Caco-2 (cell line): Measurements from ENCODE around the gene EPHA1. TPM values are rescaled to one million over a fixed set of nuclear protein-coding genes. Genes with fewer than 3 reads are reported as not detected.

ENCODE experiments used
- BruUV-seq: library from RNA; stranded (reverse); fragments of 400-500 nt; replicated peaks from 2 replicates; lab custom pipeline; 2021; lab: Mats Ljungman, UMichigan
- CTCF ChIA-PET: fragments of 300-600 bp; sonication (Branson Sonifier 250); formaldehyde crosslinking; loops from one replicate; lab custom pipeline; 2022; ENCODE audit warnings: antibody characterized with exemption; lab: Charles Lee
- POLR2A ChIA-PET: fragments of 300-600 bp; sonication (Branson Sonifier 250); formaldehyde crosslinking; loops from one replicate; lab custom pipeline; 2022; ENCODE audit warnings: antibody characterized with exemption; lab: Charles Lee
- DNase-seq, 2 experiments: peaks; one replicate each; pipeline versions ENCODE4 v3.0.0 to v3.0.0-alpha.2; 2020 to 2022
- H3K27me3 ChIP-seq: replicated peaks from 2 replicates; pipeline ENCODE4 v1.6.0; 2011; ENCODE audit warnings: low read length; ENCODE audit not compliant: control insufficient read depth, insufficient read depth
- H3K36me3 ChIP-seq: 2 replicates; pipeline ENCODE4 v1.5.1; 2011; ENCODE audit warnings: low read length; ENCODE audit not compliant: control insufficient read depth, insufficient read depth
- H3K4me1 ChIP-seq: fragments of 250-450 bp; sonication (Bioruptor Pico); 2 replicates; pipeline ENCODE4 v1.5.1; 2020; ENCODE audit warnings: mild to moderate bottlenecking
- H3K4me3 ChIP-seq: 2 replicates; pipeline ENCODE4 v1.5.1; 2011; ENCODE audit warnings: low read depth, mild to moderate bottlenecking, control low read depth, low read length
- H3K9me3 ChIP-seq: fragments of 250-450 bp; sonication (Bioruptor Pico); 2 replicates; pipeline ENCODE4 v1.5.1; 2020; ENCODE audit warnings: mild to moderate bottlenecking, moderate library complexity
- H3K27ac Mint-ChIP-seq: one replicate; pipeline ENCODE4 v1.8.0; 2022; ENCODE audit warnings: mixed read lengths; ENCODE audit not compliant: unreplicated experiment
- H3K27me3 Mint-ChIP-seq: one replicate; pipeline ENCODE4 v1.8.0; 2022; ENCODE audit warnings: mixed read lengths; ENCODE audit not compliant: insufficient read depth, unreplicated experiment
- H3K36me3 Mint-ChIP-seq: one replicate; pipeline ENCODE4 v1.8.0; 2022; ENCODE audit warnings: mild to moderate bottlenecking, mixed read lengths; ENCODE audit not compliant: insufficient read depth, unreplicated experiment
- H3K4me1 Mint-ChIP-seq: one replicate; pipeline ENCODE4 v1.8.0; 2022; ENCODE audit warnings: low read depth, mixed read lengths; ENCODE audit not compliant: unreplicated experiment
- H3K4me3 Mint-ChIP-seq: one replicate; pipeline ENCODE4 v1.8.0; 2022; ENCODE audit warnings: mild to moderate bottlenecking, moderate library complexity, mixed read lengths; ENCODE audit not compliant: unreplicated experiment
- H3K9me3 Mint-ChIP-seq: one replicate; pipeline ENCODE4 v1.8.0; 2022; ENCODE audit warnings: mixed read lengths; ENCODE audit not compliant: unreplicated experiment
- intact Hi-C: fragments of 100-400 bp; cut with micrococcal nuclease; formaldehyde crosslinking; loops from one replicate; pipeline ENCODE4 v1.10.0; 2022; ENCODE audit not compliant: unreplicated experiment
- total RNA-seq: library from RNA; stranded (reverse); gene quantifications from 2 replicates; pipeline ENCODE4 v1.2.3, GENCODE V29; 2022
- TF ChIP-seq, protein P1 (sequence below), 2 experiments: fragments of 200-600 bp in 1 of 2; IDR thresholded peaks; 1 replicate in 1 of 2; 2 replicates in 1 of 2; pipeline versions ENCODE4 v1.5.1 to v1.8.0; 2011 to 2022; ENCODE audit warnings: antibody characterized with exemption in 1 of 2, control low read depth in 1 of 2, inconsistent platforms in 1 of 2, low read depth in 1 of 2, low read length in 1 of 2, mild to moderate bottlenecking in 1 of 2, moderate library complexity in 1 of 2; ENCODE audit not compliant: insufficient read depth in 1 of 2, severe bottlenecking in 1 of 2, unreplicated experiment in 1 of 2

Gene EPHA1
- total RNA-seq, 1 experiment from 2014 or later: 66.6 TPM

DNA sequence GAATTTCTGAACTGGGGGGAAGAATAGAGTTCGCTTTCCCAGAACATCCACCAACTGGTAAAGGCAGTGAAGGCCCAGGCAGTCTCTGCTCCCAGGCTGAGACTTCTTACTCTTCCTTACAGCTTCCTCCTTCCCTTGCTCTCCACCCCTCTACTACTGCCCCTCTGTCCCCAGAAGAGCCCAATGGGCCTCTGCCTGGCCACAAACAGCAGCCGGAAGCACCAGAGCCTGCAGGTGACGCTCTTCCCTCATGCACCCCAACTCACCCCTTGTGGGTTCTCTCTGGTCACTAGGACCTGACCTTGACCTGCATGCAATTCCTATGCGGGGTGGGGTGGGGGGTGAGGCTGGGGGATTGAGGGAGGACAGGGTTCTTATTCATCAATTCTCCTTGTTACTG lies 62.6 kb downstream of the EPHA1 start:
- no peak for DNase-seq
- ChIA-PET CTCF (interaction anchor here (0.6 to 1.8 kb wide), 10 partner anchors 9 to 762 kb away, joined by 3 to 20 read pairs (median 4); no protein-coding TSS in a partner anchor), POLR2A (interaction anchor here (1.0 kb wide), 1 partner anchor 24 kb away, joined by 4 read pairs; no protein-coding TSS in a partner anchor)
- H3K4me1 ChIP-seq: 0 out of 2 replicates have a peak, but pooled peaks cover 1% of the 10 kb centered on the region
- no peaks in the 10 kb centered on the region for H3K36me3 ChIP-seq
- Mint-ChIP-seq H3K27ac (peak overlapping the region; percentile 40), H3K9me3 (no peaks in the 10 kb centered on the region), H3K4me3 (peak overlapping the region; percentile 78), H3K27me3 (no peaks in the 10 kb centered on the region), H3K4me1 (peaks cover 7% of the 10 kb centered on the region), H3K36me3 (no peaks in the 10 kb centered on the region)
- H3K9me3 ChIP-seq: no peaks in the 10 kb centered on the region
- no peaks in the 10 kb centered on the region for H3K27me3 ChIP-seq
- BruUV-seq: no TSS peak
- H3K4me3 ChIP-seq: peak overlapping the region; percentile 36; the same call in 1 of the 2 replicates
- TF ChIP-seq, protein P1, sequence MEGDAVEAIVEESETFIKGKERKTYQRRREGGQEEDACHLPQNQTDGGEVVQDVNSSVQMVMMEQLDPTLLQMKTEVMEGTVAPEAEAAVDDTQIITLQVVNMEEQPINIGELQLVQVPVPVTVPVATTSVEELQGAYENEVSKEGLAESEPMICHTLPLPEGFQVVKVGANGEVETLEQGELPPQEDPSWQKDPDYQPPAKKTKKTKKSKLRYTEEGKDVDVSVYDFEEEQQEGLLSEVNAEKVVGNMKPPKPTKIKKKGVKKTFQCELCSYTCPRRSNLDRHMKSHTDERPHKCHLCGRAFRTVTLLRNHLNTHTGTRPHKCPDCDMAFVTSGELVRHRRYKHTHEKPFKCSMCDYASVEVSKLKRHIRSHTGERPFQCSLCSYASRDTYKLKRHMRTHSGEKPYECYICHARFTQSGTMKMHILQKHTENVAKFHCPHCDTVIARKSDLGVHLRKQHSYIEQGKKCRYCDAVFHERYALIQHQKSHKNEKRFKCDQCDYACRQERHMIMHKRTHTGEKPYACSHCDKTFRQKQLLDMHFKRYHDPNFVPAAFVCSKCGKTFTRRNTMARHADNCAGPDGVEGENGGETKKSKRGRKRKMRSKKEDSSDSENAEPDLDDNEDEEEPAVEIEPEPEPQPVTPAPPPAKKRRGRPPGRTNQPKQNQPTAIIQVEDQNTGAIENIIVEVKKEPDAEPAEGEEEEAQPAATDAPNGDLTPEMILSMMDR (IDR thresholded peaks at IDR 0.05; ENCODE audit: insufficient read depth in 1 of 2, low read depth in 1 of 2, low read length in 1 of 2, severe bottlenecking in 1 of 2, unreplicated experiment in 1 of 2): peak in 1 of 2 experiments; percentile 5
- intact Hi-C loops: loop anchor here (5.0 kb wide), 1 partner anchor 61 kb away; the partner anchor contains the start of gene EPHA1

DNA sequence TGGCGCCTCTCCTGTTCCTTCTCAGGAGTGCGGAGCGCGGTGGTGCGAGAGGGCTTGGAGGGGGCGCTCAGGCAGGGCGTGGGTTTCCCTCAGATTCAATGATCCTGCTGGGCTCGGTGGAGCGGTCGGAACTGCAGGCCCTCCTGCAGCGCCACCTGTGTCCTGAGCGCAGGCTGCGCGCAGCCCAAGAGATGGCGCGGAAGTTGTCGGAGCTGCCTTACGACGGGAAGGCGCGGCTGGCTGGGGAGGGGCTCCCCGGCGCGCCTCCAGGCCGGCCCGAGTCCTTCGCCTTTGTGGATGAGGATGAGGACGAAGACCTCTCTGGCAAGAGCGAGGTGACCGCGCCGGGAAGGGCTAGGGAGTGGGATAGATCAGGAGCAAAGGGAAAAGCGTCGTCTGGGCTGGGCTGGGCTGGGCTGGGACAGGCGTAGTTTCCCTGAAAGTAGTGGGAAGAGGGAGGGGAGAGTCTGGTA lies 63.2 kb downstream of the EPHA1 start:
- TF ChIP-seq, protein P1 (IDR thresholded peaks at IDR 0.05; ENCODE audit: insufficient read depth in 1 of 2, low read depth in 1 of 2, low read length in 1 of 2, severe bottlenecking in 1 of 2, unreplicated experiment in 1 of 2): peak; percentile 58 to 86
- no peaks in the 10 kb centered on the region for H3K36me3 ChIP-seq
- ChIA-PET CTCF (interaction anchor here (0.6 to 1.8 kb wide), 13 partner anchors 10 to 763 kb away, joined by 3 to 20 read pairs (median 4); no protein-coding TSS in a partner anchor), POLR2A (interaction anchor here (1.0 kb wide), 1 partner anchor 24 kb away, joined by 4 read pairs; no protein-coding TSS in a partner anchor)
- intact Hi-C loops: loop anchor here (1.0 to 5.0 kb wide), 4 partner anchors 15 to 62 kb away; partner anchors contain the start of gene EPHA1
- Mint-ChIP-seq H3K9me3 (no peaks in the 10 kb centered on the region), H3K27ac (peak overlapping the region; percentile 40), H3K4me3 (peak overlapping the region; percentile 78), H3K4me1 (peaks cover 6% of the 10 kb centered on the region), H3K27me3 (no peaks in the 10 kb centered on the region), H3K36me3 (no peaks in the 10 kb centered on the region)
- H3K4me3 ChIP-seq: peak overlapping the region; percentile 36
- no peaks in the 10 kb centered on the region for H3K27me3 ChIP-seq
- DNase-seq: peak; percentile 85 to 86
- BruUV-seq: no TSS peak
- no peaks in the 10 kb centered on the region for H3K9me3 ChIP-seq
- no peaks in the 10 kb centered on the region for H3K4me1 ChIP-seq

DNA sequence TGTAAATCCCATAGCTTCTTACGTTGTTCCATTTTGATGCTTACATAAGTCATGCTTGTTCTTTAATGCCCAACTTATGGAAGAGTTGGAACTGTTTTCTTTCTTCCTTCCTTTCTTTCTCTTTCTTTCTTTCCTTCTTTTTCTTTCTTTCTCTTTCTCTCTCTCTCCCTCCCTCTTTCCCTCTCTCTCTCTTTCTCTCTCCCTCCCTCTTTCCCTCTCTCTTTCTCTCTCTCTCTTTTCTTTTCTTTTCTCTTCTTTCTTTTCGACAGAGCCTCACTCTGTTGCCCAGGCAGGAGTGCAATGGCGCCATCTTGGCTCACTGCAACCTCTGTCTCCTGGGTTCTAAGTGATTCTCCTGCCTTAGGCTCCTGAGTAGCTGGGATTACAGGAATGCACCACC lies 65.1 kb downstream of the EPHA1 start:
- TF ChIP-seq, protein P1 (IDR thresholded peaks at IDR 0.05; ENCODE audit: insufficient read depth in 1 of 2, low read depth in 1 of 2, low read length in 1 of 2, severe bottlenecking in 1 of 2, unreplicated experiment in 1 of 2): no peak
- Histone ChIP-seq H3K4me1 (no peaks in the 10 kb centered on the region), H3K9me3 (no peaks in the 10 kb centered on the region), H3K4me3 (no peak overlapping the region), H3K36me3 (no peaks in the 10 kb centered on the region), H3K27me3 (no peaks in the 10 kb centered on the region)
- Mint-ChIP-seq H3K4me3 (no peak overlapping the region), H3K4me1 (no peaks in the 10 kb centered on the region), H3K36me3 (no peaks in the 10 kb centered on the region), H3K27ac (no peak overlapping the region), H3K9me3 (no peaks in the 10 kb centered on the region), H3K27me3 (no peaks in the 10 kb centered on the region)
- no peak for DNase-seq
- no TSS peak for BruUV-seq
- CTCF ChIA-PET: no interaction called here
- POLR2A ChIA-PET: interaction anchor here (0.6 kb wide), 1 partner anchor 16 kb away, joined by 3 read pairs; no protein-coding TSS in a partner anchor
- intact Hi-C loops: no loop called here
